ENCODE results near the gene IDNK.

DNA sequence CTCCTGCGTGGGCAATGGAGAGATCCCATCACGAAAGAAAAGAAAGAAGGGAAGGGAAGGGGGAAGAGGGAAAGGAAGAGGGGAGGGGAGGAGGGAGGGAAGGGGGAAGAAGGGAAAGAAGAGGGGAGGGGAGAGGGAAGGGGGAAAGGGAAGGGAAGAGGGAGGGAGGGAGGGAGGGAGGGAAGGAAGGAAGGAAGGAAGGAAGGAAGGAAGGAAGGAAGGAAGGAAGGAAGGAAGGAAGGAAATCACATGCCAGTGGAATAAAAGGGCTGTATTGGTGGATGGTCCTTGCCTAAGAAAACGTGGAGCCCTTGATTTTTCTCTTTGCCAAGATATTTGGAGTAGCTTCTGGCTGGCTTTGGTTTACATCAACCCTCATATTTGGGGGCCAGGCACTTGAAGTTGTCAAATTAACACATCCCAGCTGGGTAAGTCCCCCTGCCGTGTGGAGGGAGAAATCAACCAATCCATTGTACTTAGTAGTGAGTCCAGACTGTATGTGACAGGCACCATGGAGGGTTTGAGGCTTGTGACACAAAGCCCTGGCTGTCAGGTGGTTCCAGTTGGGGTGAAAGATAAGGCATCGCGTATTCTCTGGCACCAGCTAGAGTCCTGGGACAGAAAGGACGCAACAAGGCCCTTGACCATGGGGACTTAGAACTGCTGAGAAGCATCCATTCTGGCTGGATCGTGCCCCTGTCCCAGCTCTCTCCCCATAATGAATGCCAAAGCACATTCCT lies 23.7 kb downstream of the IDNK start:
- TF ChIP-seq EZH2 (IDR thresholded peaks at IDR 0.05; ENCODE audit: insufficient read depth, poor library complexity, severe bottlenecking): no peak
- TF ChIP-seq EZH2phosphoT487 (IDR thresholded peaks at IDR 0.05; ENCODE audit: insufficient read depth, low read depth): no peak

Measured in GM23248 (cell line).